Head of caudate nucleus (tissue), 42 donors: Measurements from ENCODE around the gene TRRAP.

Experiments
- DNase-seq, 42 donors: peaks; one replicate each; pipeline versions ENCODE4 v3.0.0 to v3.0.0-alpha.2; 2020 to 2021; ENCODE audit warnings: mixed read lengths in 7 of 42
- intact Hi-C: fragments of 100-400 bp; cut with DNase I; formaldehyde crosslinking; loops from one replicate; pipeline ENCODE4 v1.15.0; 2022

The TRRAP gene

DNA sequence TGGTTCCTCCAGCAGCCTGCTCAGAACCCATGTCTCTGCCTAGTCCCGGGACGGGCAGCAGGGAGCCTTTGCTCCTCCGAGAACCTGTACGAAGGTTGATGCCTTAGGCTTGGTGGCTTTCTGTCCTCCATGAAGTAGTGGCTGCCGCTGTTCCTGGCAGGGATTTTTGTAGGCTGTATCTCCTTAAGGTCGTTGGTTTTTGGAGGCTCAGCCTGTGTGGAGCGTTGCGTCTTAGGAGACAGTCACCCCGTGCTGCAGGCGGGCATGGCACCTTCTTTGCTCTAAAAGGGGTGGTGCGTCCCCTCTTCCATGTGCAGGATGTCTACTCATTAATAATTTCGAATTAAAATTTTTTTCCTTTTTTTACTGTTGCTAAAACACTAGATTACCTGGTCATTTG, 92.5 kb downstream of the TRRAP start:
- intact Hi-C loops: no loop called here
- DNase-seq: no peak

DNA sequence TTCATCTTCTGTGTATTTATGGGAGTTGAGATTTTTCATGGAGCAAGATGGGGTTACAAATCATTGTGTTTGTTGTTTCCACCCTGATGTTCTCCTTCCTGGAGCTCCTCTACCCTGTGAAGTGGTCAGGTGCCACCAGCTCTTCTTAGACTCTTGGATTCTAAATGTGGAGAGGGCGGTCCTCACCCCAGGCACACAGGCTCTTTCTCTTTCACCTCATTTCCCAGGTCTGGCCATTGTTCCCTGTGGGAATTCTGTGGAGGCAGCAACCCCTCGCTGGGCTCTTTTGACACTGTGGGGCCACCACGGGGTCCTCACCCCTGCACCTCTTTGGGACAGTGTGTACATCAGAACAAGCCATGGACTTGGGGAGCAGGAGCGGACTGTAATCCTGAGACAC, 95.9 kb downstream of the TRRAP start:
- intact Hi-C loops: no loop called here
- DNase-seq: no peak

DNA sequence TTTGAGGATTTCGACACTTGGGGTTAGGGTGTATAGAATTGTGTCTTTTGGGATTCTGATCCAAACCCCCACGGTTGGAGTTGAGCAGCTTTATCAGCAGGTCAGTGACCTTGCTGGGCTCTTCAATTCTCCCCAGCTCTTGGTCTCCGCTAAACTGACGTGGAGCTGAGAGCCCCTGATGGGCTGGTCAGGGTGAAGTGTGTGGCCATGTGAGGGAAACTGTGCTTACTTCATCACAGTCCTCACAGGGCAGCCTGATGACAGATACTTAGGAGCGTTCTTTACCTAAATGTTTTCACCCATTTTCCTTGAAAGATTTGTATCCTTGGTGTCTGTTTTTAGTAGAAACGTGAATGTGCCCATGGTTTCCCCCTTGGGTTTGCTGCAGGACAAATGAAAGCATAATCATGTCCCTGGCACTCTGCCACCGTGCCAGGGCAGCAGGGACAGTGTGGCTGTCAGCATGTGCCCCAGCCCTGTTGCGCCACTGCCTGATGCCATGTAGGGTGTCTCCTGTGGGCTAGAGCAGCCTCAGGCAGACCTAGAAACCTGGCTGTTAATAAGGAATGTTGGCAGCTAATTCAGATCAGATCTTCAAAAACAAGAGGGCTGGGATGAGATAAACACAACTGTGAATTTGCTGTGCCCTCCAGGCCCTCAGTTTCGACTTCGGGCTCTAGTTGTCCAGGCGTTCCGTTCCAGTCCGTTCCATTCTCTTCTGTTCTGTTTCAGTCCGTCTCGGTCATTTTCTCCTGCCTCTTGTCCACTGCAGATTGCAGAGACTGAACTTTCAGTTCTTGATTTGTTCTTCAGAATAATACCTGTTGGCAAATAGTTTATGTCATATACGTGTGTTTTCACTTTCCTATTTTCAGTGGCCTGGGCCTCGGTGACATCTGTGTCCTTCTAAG, 96.8 kb downstream of the TRRAP start:
- intact Hi-C loops: no loop called here
- DNase-seq: peak in 17 of 42 donors; percentile 15 to 61 (median 28)

DNA sequence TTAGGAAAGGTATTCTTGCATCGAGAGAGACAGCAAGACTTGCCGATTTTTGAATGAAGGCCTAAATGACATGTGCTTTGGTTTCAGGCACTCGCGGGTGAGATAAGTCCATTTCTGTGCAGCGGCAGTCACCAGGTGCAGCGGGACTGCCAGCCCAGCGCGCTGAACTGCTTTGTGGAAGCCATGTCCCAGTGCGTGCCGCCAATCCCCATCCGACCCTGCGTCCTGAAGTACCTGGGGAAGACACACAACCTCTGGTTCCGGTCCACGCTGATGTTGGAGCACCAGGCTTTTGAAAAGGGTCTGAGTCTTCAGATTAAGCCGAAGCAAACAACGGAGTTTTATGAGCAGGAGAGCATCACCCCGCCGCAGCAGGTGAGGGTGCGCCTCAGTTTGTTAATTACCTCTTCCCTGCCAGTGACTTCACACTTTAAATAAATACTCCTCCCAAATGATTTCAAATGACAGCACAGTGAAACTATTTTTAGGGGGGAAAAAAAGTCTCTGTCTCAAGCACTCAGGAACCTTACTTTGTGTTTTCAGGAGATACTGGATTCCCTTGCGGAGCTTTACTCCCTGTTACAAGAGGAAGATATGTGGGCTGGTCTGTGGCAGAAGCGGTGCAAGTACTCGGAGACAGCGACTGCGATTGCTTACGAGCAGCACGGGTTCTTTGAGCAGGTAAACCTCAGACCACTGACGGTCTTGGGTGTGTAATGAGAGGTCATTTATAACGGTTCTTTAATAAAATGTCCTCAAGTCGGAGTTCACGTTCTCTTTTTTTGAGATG, 98.3 kb downstream of the TRRAP start:
- DNase-seq: peak in 9 of 42 donors; percentile 16 to 56 (median 37)
- intact Hi-C loops: no loop called here

DNA sequence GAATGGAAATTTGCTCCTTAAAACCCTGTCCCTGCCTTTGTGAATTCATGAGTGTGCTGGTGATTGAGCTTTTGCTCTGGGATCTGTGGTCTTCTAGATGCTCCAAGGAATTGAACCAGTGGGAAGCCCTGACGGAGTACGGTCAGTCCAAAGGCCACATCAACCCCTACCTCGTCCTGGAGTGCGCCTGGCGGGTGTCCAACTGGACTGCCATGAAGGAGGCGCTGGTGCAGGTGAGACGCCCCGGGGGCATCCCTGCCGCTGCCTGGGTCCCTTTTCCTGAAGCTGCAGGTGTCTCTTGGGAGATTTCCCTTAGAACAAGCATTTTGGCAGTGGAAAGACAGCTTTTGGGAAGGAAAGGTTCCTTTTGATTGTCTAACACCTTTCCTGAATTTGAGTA, 100.3 kb downstream of the TRRAP start:
- intact Hi-C loops: no loop called here
- DNase-seq: peak in 2 of 42 donors; percentile 12 to 15

DNA sequence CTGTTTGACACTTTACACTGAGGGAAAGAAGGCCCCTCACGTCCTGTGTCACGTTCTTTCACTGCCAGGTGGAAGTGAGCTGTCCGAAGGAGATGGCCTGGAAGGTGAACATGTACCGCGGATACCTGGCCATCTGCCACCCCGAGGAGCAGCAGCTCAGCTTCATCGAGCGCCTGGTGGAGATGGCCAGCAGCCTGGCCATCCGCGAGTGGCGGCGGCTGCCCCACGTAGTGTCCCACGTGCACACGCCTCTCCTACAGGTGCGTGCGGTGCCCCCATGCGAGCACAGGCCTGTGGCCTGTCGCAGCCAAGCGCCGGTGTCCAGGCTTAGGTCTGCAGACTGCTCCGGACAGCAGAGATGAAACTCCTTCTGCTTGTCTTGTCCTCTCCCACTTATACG, 103.4 kb downstream of the TRRAP start:
- peak in 2 of 42 donors; percentile 2 to 16 for DNase-seq
- intact Hi-C loops: no loop called here

DNA sequence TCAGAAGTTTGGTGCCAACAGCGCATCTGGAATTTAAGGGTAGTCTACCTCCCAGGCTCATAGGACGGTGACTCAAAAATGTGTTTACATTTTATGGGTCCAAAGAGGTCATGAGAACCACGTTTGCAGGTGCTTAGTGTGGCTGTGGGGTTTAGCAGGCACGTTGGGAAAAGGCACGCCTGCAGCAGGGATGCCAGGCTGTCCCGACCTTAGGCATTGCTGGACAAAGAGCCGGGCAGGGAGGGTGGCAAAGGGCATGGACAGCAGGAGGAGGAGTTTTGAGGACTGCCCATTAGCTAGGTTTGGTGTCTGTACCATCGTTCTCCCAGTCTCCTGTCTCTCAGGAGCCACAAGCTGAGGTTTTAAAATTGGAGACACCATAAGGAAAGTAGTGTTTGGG, 104.4 kb downstream of the TRRAP start:
- DNase-seq: peak in 1 of 42 donors; percentile 7
- intact Hi-C loops: no loop called here

DNA sequence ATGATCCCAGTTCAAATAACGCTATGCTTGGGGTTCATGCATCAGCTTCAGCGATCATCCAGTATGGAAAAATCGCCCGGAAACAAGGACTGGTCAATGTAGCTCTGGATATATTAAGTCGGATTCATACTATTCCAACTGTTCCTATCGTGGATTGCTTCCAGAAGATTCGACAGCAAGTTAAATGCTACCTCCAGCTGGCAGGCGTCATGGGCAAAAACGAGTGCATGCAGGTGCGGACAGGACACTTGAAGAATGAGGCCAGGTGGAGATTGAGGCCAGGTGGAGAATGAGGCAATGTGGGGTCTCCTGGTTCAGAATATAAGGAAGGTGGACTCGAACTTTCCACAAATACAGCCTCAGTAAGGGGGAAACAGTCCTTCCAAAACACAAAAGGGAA, 105.8 kb downstream of the TRRAP start:
- intact Hi-C loops: no loop called here
- DNase-seq: peak in 1 of 42 donors; percentile 9

DNA sequence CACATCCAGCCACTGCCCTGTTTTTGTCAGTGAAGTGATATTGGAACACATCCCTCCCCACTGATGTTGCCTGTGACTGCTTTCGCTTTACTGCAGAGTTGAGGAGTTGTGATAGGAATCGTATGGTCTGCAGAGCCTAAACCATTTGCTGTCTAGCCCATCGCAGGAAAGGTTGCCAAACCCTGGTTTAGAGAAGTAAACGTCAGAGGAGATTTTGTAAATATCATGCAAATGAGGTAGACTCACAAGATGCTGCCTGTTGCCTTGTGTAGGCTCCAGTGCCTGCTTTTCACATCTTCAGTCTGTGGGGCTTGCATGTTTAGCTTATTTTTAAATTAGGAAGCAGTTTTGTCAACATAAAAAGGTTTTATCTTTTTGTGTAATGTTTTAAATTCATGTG, 107.1 kb downstream of the TRRAP start:
- intact Hi-C loops: no loop called here
- DNase-seq: no peak

DNA sequence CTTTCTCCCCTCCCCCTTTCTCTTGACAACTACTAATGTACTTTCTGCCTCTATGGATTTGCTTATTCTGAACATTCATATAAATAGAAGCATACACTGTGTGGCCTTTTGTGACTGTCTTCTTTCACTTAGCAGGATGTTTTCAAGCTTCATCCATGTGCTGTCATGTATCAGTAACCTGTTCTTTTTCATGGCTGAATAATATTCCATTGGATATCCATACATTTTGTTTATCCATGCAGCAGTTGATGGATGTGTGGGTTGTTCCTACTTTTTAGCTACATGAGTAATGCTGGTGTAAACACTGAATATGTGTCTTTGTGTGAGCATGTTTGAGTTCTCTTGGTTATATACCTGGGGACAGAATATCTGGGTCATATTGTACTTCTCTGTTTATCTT, 107.6 kb downstream of the TRRAP start:
- intact Hi-C loops: no loop called here

DNA sequence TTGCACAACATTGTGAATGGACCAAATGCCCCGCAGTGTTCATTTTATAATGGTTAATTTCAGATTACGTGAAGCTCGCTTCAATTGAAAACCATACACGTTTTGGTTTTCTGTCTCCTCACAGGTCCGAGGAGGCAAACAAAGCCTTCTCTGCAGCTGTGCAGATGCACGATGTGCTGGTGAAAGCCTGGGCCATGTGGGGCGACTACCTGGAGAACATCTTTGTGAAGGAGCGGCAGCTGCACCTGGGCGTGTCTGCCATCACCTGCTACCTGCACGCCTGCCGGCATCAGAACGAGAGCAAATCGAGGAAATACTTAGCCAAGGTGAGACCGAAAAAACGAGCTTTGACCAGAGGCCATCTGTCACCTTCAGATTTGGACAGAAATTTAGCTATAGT, 110.3 kb downstream of the TRRAP start:
- DNase-seq: no peak
- intact Hi-C loops: no loop called here

More for the DNA sequence above, 107.6 kb downstream of the TRRAP start:
- DNase-seq: no peak

DNA sequence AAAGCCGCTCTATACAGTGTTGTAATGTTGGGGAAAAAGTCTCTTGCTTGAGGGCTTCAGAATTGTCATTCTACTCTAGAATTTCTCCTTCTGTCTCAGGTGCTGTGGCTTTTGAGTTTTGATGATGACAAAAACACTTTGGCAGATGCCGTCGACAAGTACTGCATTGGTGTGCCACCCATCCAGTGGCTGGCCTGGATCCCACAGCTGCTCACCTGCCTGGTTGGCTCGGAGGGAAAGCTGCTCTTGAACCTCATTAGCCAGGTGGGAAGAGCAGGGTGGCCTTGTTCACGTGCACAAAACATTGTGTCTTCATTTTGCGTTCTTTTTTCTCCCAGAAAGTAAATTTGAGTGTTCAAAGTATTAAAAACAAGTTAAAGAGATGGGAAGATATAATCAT, 112.0 kb downstream of the TRRAP start:
- peak in 1 of 42 donors; percentile 16 for DNase-seq
- intact Hi-C loops: no loop called here

DNA sequence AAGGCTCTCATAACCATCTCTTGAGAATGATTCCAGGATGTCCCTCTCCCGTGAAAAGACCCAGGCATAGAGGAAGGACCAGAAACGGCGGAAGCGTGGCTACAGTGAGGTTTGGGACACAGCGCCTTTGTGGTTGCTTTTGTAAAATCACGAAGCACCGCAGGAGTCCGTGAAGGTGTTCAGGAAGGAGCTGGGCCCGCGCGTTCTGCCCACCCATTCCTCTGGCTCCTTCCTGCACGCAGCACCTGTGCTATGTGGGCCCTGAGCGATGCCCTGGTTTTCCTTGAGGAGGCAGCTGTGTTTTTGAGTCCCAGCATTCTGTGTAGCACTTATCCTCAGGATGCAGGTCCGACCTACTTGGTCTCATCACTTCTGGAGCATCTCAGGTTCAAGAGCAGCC, 112.8 kb downstream of the TRRAP start:
- intact Hi-C loops: no loop called here
- DNase-seq: peak in 1 of 42 donors; percentile 12

DNA sequence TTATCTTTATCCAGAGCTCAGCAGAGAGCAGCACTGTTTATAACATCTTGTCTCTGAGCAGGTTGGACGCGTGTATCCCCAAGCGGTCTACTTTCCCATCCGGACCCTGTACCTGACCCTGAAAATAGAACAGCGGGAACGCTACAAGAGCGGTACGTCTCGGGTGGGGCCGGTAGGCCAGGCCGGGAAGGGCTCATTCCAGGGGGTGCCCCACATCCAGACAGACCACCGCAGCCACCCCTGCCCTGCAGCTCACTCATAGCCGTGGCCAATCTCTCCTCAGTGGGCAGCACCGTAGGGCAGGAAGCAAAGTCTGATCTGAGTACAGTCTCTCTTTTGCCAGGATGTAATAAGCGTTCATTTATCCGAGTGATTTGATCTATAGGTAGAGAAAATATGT, 113.7 kb downstream of the TRRAP start:
- DNase-seq: no peak
- intact Hi-C loops: no loop called here

DNA sequence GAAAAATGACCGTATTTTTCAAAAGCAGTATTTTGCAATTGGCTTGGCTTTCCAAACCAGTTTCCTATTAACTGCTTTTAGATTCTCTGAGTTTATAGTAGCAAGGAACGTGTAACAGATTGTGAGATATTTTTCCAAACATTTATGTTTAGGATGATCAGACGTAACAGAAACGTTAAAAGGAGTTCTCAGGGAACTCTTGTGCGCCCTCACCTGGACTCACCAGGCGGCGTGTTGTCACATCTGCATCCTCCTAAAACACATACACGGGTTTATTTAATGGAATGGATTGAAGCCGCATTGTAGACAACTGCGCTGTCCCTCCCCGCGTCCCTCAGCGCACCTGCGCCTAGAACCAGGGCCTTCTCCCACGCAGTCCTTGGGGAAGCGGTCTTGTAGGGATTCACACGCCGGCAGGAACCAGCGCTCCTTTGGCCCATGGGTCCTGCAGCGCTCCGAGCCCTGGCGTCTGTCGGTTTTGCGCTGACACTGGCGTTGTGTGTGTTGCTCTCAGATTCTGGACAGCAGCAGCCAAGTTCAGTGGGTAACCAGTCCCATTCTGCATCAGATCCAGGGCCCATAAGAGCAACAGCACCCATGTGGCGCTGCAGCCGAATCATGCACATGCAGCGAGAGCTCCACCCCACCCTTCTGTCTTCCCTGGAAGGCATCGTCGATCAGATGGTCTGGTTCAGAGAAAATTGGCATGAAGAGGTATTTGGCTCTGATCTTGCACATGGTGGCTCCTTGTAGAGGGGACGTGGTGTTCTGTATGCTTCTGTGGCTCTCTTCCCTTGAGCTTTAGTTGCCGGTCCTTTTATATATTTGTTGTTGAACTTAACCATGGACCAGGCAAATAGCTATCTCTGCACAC, 114.9 kb downstream of the TRRAP start:
- DNase-seq: no peak
- intact Hi-C loops: no loop called here

DNA sequence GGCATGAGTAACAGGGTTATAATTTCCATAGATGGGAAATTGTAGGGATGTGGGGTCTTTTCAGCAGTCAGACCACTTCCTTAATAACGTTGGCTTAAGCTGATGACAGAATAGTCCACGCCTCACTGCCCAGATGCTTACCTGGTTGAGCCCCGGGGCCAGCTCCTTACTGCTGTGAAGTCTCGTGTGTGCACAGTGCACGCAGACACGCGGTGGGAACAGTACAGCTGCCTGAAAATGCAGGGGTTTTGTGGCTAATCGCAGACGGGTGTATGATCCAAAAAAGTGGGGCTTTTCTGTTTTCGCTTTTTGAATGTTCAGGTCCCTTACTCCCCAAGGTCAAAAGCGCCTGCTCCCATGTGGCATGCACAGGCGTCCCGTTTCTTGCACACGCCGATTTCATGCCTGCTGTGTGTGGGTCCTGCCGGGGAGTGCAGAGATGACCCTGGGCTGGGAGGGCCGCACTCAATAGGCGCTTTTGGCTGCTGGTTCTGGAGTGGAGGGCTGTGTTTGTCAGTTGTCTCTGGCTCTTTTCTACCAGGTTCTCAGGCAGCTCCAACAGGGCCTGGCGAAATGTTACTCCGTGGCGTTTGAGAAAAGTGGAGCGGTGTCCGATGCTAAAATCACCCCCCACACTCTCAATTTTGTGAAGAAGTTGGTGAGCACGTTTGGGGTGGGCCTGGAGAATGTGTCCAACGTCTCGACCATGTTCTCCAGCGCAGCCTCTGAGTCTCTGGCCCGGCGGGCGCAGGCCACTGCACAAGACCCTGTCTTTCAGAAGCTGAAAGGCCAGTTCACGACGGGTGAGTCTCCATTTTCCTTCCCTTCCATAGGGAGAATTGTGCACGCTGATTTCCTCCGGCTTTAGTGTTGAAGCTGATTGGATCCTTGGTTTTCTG, 116.0 kb downstream of the TRRAP start:
- DNase-seq: no peak
- intact Hi-C loops: no loop called here

DNA sequence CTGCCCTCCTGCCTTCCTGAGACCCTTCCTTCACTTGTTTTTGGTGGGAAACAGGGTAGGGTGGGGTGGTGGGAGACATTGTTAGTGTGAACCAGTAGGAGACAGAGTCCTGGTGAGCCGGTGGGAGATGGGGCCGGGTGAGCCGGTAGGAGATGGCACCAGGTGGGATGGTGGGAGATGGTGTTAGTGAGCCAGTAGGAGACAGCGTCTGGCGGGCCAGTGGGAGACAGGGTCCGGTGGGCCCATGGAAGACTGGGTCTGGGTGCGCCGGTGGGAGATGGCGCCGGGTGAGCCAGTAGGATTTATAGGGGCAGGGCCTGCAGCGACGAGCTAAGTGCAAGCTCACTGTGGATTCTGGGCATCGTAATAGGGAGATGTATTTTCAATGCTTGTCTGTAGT, 116.8 kb downstream of the TRRAP start:
- no peak for DNase-seq
- intact Hi-C loops: no loop called here

DNA sequence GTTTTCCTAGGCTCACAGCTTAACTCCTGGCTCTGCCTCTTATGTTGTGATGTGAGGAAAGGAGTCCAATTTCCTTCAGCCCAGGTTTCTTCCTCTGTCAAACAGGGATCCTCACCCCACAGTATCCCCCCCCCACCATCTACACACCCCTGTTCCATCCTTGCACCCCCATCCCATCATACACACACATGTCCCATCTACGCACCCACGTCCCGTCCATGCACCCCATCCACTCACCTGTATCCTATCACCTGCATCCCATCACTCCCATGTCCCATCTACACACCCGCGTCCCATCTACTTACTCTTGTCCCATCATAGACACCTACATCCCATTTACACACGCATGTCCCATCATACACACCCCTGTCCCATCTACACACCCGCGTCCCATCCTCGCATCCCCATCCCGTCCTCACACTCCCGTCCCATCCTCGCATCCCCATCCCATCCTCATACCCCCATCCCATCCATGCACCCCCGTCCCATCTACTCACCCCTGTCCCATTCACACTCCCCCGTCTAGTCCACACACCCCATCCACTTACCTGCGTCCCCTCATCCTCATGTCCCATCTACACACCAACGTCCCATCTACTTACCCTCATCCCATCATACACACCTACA, 117.3 kb downstream of the TRRAP start:
- intact Hi-C loops: no loop called here
- no peak for DNase-seq
